PFSK-1 (cell line): ENCODE data around the gene NMS.

Source experiments
- FOXP2 ChIP-seq: optimal IDR thresholded peaks from 2 replicates; pipeline ENCODE3; 2011; ENCODE audit warnings: borderline replicate concordance, control low read depth, inconsistent platforms; ENCODE audit not compliant: insufficient read depth; ENCODE audit errors: extremely low read length, extremely low read depth
- POLR2AphosphoS5 ChIP-seq: IDR thresholded peaks from 2 replicates; pipeline ENCODE4 v1.6.1; 2012; ENCODE audit warnings: low read depth, mild to moderate bottlenecking, control low read depth, low read length, moderate library complexity
- REST ChIP-seq, 2 experiments: IDR thresholded peaks; 2 replicates each; pipeline versions ENCODE4 v1.6.1 to v1.8.0; 2011 to 2012; ENCODE audit warnings: low read depth in 2 of 2, low read length in 2 of 2, control low read depth in 1 of 2, inconsistent platforms in 1 of 2, mild to moderate bottlenecking in 1 of 2, moderate library complexity in 1 of 2; ENCODE audit not compliant: insufficient read depth in 1 of 2
- SIN3A ChIP-seq: IDR thresholded peaks from 2 replicates; pipeline ENCODE4 v1.6.1; 2012; ENCODE audit warnings: mild to moderate bottlenecking, low read length, moderate library complexity, borderline replicate concordance; ENCODE audit not compliant: insufficient read depth
- TAF1 ChIP-seq: IDR thresholded peaks from 2 replicates; pipeline ENCODE4 v1.6.1; 2012; ENCODE audit warnings: low read length, control low read depth, borderline replicate concordance; ENCODE audit not compliant: insufficient read depth

Gene NMS

GRCh38 chr2:100460904-100461530 lies 9.3 kb upstream of the NMS start:
- TF ChIP-seq TAF1, result no peak
- TF ChIP-seq FOXP2, result no peak
- no peak for TF ChIP-seq POLR2AphosphoS5
- no peak for TF ChIP-seq REST (IDR thresholded peaks at IDR 0.05; ENCODE audit: insufficient read depth in 1 of 2, low read depth in 2 of 2, low read length in 2 of 2)
- no peak for TF ChIP-seq SIN3A

GRCh38 chr2:100470898-100471514 lies 724 bp downstream of the NMS start:
- no peak for TF ChIP-seq SIN3A
- peak; percentile 93 to 95 for TF ChIP-seq REST (IDR thresholded peaks at IDR 0.05; ENCODE audit: insufficient read depth in 1 of 2, low read depth in 2 of 2, low read length in 2 of 2)

- no peak for TF ChIP-seq SIN3A
- no peak for TF ChIP-seq TAF1
- no peak for TF ChIP-seq POLR2AphosphoS5
- no peak for TF ChIP-seq FOXP2
- TF ChIP-seq REST (IDR thresholded peaks at IDR 0.05; ENCODE audit: insufficient read depth in 1 of 2, low read depth in 2 of 2, low read length in 2 of 2), result no peak
These were observed 6.3 kb downstream of the NMS start for GRCh38 chr2:100476606-100477005.

GRCh38 chr2:100482741-100483140 lies 12.5 kb downstream of the NMS start:
- TF ChIP-seq FOXP2 (no peak), SIN3A (no peak), REST (IDR thresholded peaks at IDR 0.05; ENCODE audit: insufficient read depth in 1 of 2, low read depth in 2 of 2, low read length in 2 of 2) (peak in 1 of 2 experiments; percentile 68; a peak in 2 of 4 replicates), POLR2AphosphoS5 (no peak)

GRCh38 chr2:100483895-100484294 lies 13.6 kb downstream of the NMS start:
- TF ChIP-seq REST (IDR thresholded peaks at IDR 0.05; ENCODE audit: insufficient read depth in 1 of 2, low read depth in 2 of 2, low read length in 2 of 2) (no peak), TAF1 (no peak), POLR2AphosphoS5 (no peak), FOXP2 (no peak), SIN3A (no peak)
